Breast epithelium (tissue), 3 donors: ENCODE measurements around the gene CORO1C.

Source experiments
- CTCF ChIP-seq, 3 donors: fragments of 450-650 bp; IDR thresholded peaks; one replicate each; pipeline ENCODE4 v1.5.1; 2016 to 2017; ENCODE audit warnings: antibody characterized with exemption in 3 of 3, mild to moderate bottlenecking in 3 of 3, moderate library complexity in 3 of 3
- POLR2A ChIP-seq: fragments of 450-650 bp; IDR thresholded peaks from one replicate; pipeline ENCODE4 v1.6.1; 2016; ENCODE audit warnings: antibody characterized with exemption, mild to moderate bottlenecking, moderate library complexity
- POLR2AphosphoS5 ChIP-seq, 3 donors: sonication (generic); formaldehyde crosslinking; IDR thresholded peaks; one replicate each; pipeline ENCODE4 v1.6.1; 2017; ENCODE audit warnings: antibody characterized with exemption in 3 of 3

GRCh38 chr12:108638997-108639822, 92.1 kb downstream of the CORO1C start:
- TF ChIP-seq POLR2A (no peak), CTCF (IDR thresholded peaks at IDR 0.05) (no peak), POLR2AphosphoS5 (IDR thresholded peaks at IDR 0.05) (no peak)
